ENCODE data around the gene AKT1. TPM values are rescaled to one million over a fixed set of nuclear protein-coding genes. Genes with fewer than 3 reads are reported as not detected.

Gene AKT1
- total and polyA plus RNA-seq, 2 of the 13 experiments (the other 11 are each of a cell fraction or from before 2014, with no cell fraction given) = 96.2 to 116 TPM

DNA sequence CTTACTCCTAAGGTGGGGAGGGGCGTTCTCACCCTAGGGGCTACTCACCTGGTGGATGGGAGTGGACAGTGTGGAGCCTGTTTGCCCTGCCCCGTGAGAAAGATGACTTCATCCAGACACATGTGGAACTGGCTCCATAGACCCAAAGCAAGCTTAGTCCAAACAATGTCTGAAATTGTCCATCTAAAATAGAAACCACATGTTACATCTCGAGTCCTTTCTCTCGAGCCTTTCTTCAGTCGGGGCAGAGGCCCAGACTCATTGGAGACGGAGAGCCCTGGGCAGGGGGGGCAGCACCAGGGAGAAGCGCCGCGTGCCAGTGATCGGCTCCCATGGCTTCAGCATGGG, 38.3 kb downstream of the AKT1 start:
- Histone ChIP-seq H3K9me3 (ENCODE audit: low read length) (no peaks in the 10 kb centered on the region), H3K4me1 (ENCODE audit: insufficient read depth, low read length) (peaks cover 51% of the 10 kb centered on the region), H3K4me3 (replicated peaks in 1 of 3; ENCODE audit: insufficient read depth in 1 of 3, low read depth in 2 of 3, low read length in 3 of 3) (no peak overlapping the region), H3K9ac (ENCODE audit: insufficient read depth, low read depth, low read length) (no peak overlapping the region), H3K27ac (ENCODE audit: extremely low read length, insufficient read depth, low read length) (no peak overlapping the region), H3K36me3 (replicated peaks in 1 of 2; ENCODE audit: control insufficient read depth in 1 of 2, insufficient read depth in 2 of 2, low read length in 2 of 2) (peaks cover 15 to 58% of the 10 kb centered on the region in 2 experiments), H3K4me2 (ENCODE audit: low read depth, low read length) (no peak overlapping the region), H2AFZ (ENCODE audit: low read length) (no peak overlapping the region), H3K27me3 (ENCODE audit: control insufficient read depth in 1 of 2, insufficient read depth in 2 of 2, low read length in 2 of 2) (no peaks in the 10 kb centered on the region), H3K79me2 (ENCODE audit: insufficient read depth, low read length) (peaks cover 62% of the 10 kb centered on the region), H4K20me1 (ENCODE audit: insufficient read depth, low read length) (peaks cover 56% of the 10 kb centered on the region)
- no peak for DNase-seq (ENCODE audit: low spot score)
- BruUV-seq (replicated peaks) = no TSS peak
- POLR2A ChIA-PET = interaction anchor here (0.6 to 2.2 kb wide), 3 partner anchors 9 to 15 kb away, joined by 4 to 13 read pairs (median 5); no protein-coding TSS in a partner anchor
- in situ Hi-C loops (cut with HindIII; ENCODE audit: extremely low pct_ligation_motif_present, low pct_unique_long_range_greater_than_20kb) (no loop called here), intact Hi-C loops (cut with micrococcal nuclease; ENCODE audit: unreplicated experiment) (no loop called here)
- WGBS (ENCODE audit: low lambda C conversion rate) = 97% methylated on average over 9 of the region's 10 CpGs
- TF ChIP-seq POLR2A (IDR thresholded peaks at IDR 0.05; ENCODE audit: insufficient read depth in 1 of 2, low read depth in 2 of 2, low read length in 2 of 2) (peak in 1 of 2 experiments; percentile 10; a peak in 1 of 4 replicates), ZC3H13 (CRISPR knock-in tag; IDR thresholded peaks at IDR 0.05) (0 out of 2 replicates have a peak, but pooled peaks have one; percentile 37), ZNF768 (CRISPR knock-in tag; IDR thresholded peaks at IDR 0.05) (no peak), ZBTB8A (CRISPR knock-in tag; IDR thresholded peaks at IDR 0.05; ENCODE audit: borderline replicate concordance, low read depth) (no peak), FOXM1 (CRISPR knock-in tag; IDR thresholded peaks at IDR 0.05) (no peak)
- FAIRE-seq = no peak
- ATAC-seq = no peak
- CTCF ChIA-PET (ENCODE audit: low intra/inter-chr PET ratio, low total read pairs) = no interaction called here

DNA sequence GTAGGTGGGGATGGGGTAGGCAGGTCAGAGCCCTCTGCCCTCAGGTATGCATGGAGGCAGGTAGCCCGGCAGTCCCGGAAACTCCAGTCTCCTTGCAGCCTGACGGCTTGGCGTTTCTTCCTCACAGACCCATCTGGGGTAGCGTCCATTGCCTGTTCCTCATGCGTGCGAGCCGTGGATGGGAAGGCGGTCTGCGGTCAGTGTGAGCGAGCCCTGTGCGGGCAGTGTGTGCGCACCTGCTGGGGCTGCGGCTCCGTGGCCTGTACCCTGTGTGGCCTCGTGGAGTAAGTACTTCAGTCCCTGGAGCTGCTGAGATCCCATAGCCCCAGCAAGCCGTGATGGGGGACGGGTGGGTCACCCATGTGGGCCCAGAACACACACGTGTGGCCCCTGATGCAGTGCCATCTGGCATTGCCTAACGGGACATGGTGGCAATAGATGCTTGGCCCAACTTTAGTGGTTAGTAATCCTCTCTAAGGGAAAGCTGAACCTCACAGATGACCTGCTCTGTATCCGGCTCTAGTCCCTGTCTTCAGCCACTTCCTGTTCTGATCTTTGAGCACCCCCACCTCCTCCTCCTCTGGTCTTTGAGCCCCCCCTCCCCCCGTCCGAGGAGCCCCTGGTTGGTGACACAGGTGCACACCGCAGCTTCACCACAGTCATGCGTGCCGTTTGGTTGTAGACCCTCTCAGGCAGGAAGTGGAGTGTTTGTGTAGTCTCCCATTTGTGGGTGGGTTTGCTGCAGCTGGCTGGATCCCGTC, 38.9 kb downstream of the AKT1 start:
- Histone ChIP-seq H3K4me2 (ENCODE audit: low read depth, low read length) (no peak overlapping the region), H2AFZ (ENCODE audit: low read length) (no peak overlapping the region), H3K4me3 (replicated peaks in 1 of 3; ENCODE audit: insufficient read depth in 1 of 3, low read depth in 2 of 3, low read length in 3 of 3) (no peak overlapping the region), H3K9ac (ENCODE audit: insufficient read depth, low read depth, low read length) (no peak overlapping the region), H3K27me3 (ENCODE audit: control insufficient read depth in 1 of 2, insufficient read depth in 2 of 2, low read length in 2 of 2) (no peaks in the 10 kb centered on the region), H3K27ac (ENCODE audit: extremely low read length, insufficient read depth, low read length) (no peak overlapping the region), H4K20me1 (ENCODE audit: insufficient read depth, low read length) (peaks cover 50% of the 10 kb centered on the region), H3K79me2 (ENCODE audit: insufficient read depth, low read length) (peaks cover 57% of the 10 kb centered on the region), H3K9me3 (ENCODE audit: low read length) (no peaks in the 10 kb centered on the region), H3K4me1 (ENCODE audit: insufficient read depth, low read length) (peaks cover 50% of the 10 kb centered on the region), H3K36me3 (replicated peaks in 1 of 2; ENCODE audit: control insufficient read depth in 1 of 2, insufficient read depth in 2 of 2, low read length in 2 of 2) (peaks cover 15 to 52% of the 10 kb centered on the region in 2 experiments)
- no peak for FAIRE-seq
- WGBS (ENCODE audit: low lambda C conversion rate) = 81% methylated on average over 9 of the region's 27 CpGs
- POLR2A ChIA-PET = interaction anchor here (0.6 to 2.2 kb wide), 3 partner anchors 10 to 14 kb away, joined by 4 to 13 read pairs (median 5); no protein-coding TSS in a partner anchor
- CTCF ChIA-PET (ENCODE audit: low intra/inter-chr PET ratio, low total read pairs) = no interaction called here
- BruUV-seq (replicated peaks) = no TSS peak
- ATAC-seq = no peak
- DNase-seq (ENCODE audit: low spot score) = no peak
- in situ Hi-C loops (cut with HindIII; ENCODE audit: extremely low pct_ligation_motif_present, low pct_unique_long_range_greater_than_20kb) = no loop called here
- intact Hi-C loops (cut with micrococcal nuclease; ENCODE audit: unreplicated experiment) = no loop called here
- TF ChIP-seq IRX3 (CRISPR knock-in tag; IDR thresholded peaks at IDR 0.05; ENCODE audit: borderline replicate concordance, low read depth) (no peak), IRF2 (CRISPR knock-in tag; IDR thresholded peaks at IDR 0.05) (no peak), ONECUT2 (CRISPR knock-in tag; IDR thresholded peaks at IDR 0.05) (no peak), JARID2 (CRISPR knock-in tag; IDR thresholded peaks at IDR 0.05; ENCODE audit: insufficient replicate concordance) (no peak)
- TF ChIP-seq, protein P1, sequence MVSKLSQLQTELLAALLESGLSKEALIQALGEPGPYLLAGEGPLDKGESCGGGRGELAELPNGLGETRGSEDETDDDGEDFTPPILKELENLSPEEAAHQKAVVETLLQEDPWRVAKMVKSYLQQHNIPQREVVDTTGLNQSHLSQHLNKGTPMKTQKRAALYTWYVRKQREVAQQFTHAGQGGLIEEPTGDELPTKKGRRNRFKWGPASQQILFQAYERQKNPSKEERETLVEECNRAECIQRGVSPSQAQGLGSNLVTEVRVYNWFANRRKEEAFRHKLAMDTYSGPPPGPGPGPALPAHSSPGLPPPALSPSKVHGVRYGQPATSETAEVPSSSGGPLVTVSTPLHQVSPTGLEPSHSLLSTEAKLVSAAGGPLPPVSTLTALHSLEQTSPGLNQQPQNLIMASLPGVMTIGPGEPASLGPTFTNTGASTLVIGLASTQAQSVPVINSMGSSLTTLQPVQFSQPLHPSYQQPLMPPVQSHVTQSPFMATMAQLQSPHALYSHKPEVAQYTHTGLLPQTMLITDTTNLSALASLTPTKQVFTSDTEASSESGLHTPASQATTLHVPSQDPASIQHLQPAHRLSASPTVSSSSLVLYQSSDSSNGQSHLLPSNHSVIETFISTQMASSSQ (IDR thresholded peaks at IDR 0.05; ENCODE audit: low read depth) = no peak
- TF ChIP-seq, protein P1 (CRISPR knock-in tag; IDR thresholded peaks at IDR 0.05; ENCODE audit: borderline replicate concordance) = no peak
